GM12878 (cell line): Measurements from ENCODE around the gene ASRGL1.

ENCODE experiments used
- CHD1 ChIP-seq: IDR thresholded peaks from 2 replicates; pipeline ENCODE4 v1.6.1; 2012; ENCODE audit warnings: low read depth, low read length, improper control_type of control experiment
- GABPA ChIP-seq: IDR thresholded peaks from 2 replicates; pipeline ENCODE4 v1.6.1; 2014; ENCODE audit warnings: antibody characterized with exemption, low read depth, mild to moderate bottlenecking, inconsistent platforms
- HCFC1 ChIP-seq: fragments of 150-350 bp; IDR thresholded peaks from 2 replicates; pipeline ENCODE4 v1.6.1; 2014; ENCODE audit warnings: low read length
- JUNB ChIP-seq: IDR thresholded peaks from 2 replicates; pipeline ENCODE4 v1.6.1; 2016; ENCODE audit warnings: antibody characterized with exemption, mild to moderate bottlenecking
- RB1 ChIP-seq: fragments of 450-650 bp; formaldehyde crosslinking; IDR thresholded peaks from 2 replicates; pipeline ENCODE4 v1.6.1; 2017; ENCODE audit warnings: mild to moderate bottlenecking, borderline replicate concordance
- RELA ChIP-seq: fragments of 450-650 bp; IDR thresholded peaks from 2 replicates; pipeline ENCODE4 v1.8.0; 2014; ENCODE audit warnings: borderline replicate concordance; ENCODE audit not compliant: partially characterized antibody
- TF ChIP-seq, protein P1 (sequence below), 3 experiments: IDR thresholded peaks in 2 of 3; conservative IDR thresholded peaks in 1 of 3; 2 replicates each; pipeline ENCODE4 v1.5.1; 2011; ENCODE audit warnings: low read depth in 3 of 3, low read length in 3 of 3, mild to moderate bottlenecking in 3 of 3, control low read depth in 2 of 3, moderate library complexity in 2 of 3, inconsistent platforms in 1 of 3, mixed read lengths in 1 of 3; ENCODE audit not compliant: control insufficient read depth in 2 of 3, insufficient read depth in 1 of 3; ENCODE audit errors: extremely low read depth in 1 of 3

GRCh38 chr11:62322524-62322923 lies 14.7 kb upstream of the ASRGL1 start:
- TF ChIP-seq JUNB, result no peak
- TF ChIP-seq, protein P1, sequence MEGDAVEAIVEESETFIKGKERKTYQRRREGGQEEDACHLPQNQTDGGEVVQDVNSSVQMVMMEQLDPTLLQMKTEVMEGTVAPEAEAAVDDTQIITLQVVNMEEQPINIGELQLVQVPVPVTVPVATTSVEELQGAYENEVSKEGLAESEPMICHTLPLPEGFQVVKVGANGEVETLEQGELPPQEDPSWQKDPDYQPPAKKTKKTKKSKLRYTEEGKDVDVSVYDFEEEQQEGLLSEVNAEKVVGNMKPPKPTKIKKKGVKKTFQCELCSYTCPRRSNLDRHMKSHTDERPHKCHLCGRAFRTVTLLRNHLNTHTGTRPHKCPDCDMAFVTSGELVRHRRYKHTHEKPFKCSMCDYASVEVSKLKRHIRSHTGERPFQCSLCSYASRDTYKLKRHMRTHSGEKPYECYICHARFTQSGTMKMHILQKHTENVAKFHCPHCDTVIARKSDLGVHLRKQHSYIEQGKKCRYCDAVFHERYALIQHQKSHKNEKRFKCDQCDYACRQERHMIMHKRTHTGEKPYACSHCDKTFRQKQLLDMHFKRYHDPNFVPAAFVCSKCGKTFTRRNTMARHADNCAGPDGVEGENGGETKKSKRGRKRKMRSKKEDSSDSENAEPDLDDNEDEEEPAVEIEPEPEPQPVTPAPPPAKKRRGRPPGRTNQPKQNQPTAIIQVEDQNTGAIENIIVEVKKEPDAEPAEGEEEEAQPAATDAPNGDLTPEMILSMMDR (IDR thresholded peaks at IDR 0.05 in 2 of 3, conservative IDR thresholded peaks at IDR 0.05 in 1 of 3; ENCODE audit: control insufficient read depth in 2 of 3, extremely low read depth in 1 of 3, insufficient read depth in 1 of 3, low read depth in 3 of 3, low read length in 3 of 3), result no peak
- no peak for TF ChIP-seq CHD1
- TF ChIP-seq GABPA, result no peak
- TF ChIP-seq RB1, result no peak
- TF ChIP-seq RELA, result no peak
- TF ChIP-seq HCFC1, result no peak
